Skeletal muscle tissue (tissue), 4 donors: ENCODE data around the gene RLN3. TPM values are rescaled to one million over a fixed set of nuclear protein-coding genes. Genes with fewer than 3 reads are reported as not detected.
A peak's percentile ranks its signal among the peaks of the same experiment; 100 is the strongest.

Experiments
- H3K27ac ChIP-seq: one replicate; pipeline ENCODE4 v1.7.0; 2013; ENCODE audit warnings: mild to moderate bottlenecking, low read depth, low read length, inconsistent platforms
- H3K27me3 ChIP-seq, 3 donors: one replicate each; pipeline ENCODE4 v1.7.0; 2013; ENCODE audit warnings: low read length in 3 of 3; ENCODE audit not compliant: control insufficient read depth in 3 of 3, insufficient read depth in 3 of 3
- H3K36me3 ChIP-seq, 3 donors: one replicate each; pipeline ENCODE4 v1.7.0; 2013; ENCODE audit warnings: low read length in 3 of 3; ENCODE audit not compliant: control insufficient read depth in 3 of 3, insufficient read depth in 3 of 3
- H3K4me1 ChIP-seq, 3 donors: one replicate each; pipeline ENCODE4 v1.7.0; 2013; ENCODE audit warnings: low read length in 3 of 3, mild to moderate bottlenecking in 3 of 3; ENCODE audit not compliant: control insufficient read depth in 3 of 3, insufficient read depth in 3 of 3
- H3K4me3 ChIP-seq, 3 donors: one replicate each; pipeline ENCODE4 v1.7.0; 2013; ENCODE audit warnings: low read length in 3 of 3
- H3K9ac ChIP-seq, 3 donors: one replicate each; pipeline ENCODE4 v1.7.0; 2013; ENCODE audit warnings: low read length in 3 of 3, mild to moderate bottlenecking in 3 of 3, moderate library complexity in 2 of 3, low read depth in 1 of 3
- H3K9me3 ChIP-seq, 3 donors: one replicate each; pipeline ENCODE4 v1.7.0; 2013; ENCODE audit warnings: low read length in 3 of 3; ENCODE audit not compliant: control insufficient read depth in 3 of 3
- total RNA-seq: library from RNA; depleted of rRNA; stranded (reverse); fragments of >200 nt; gene quantifications from one replicate; pipeline ENCODE4 v1.2.3, GENCODE V29; 2014
- donor health status: Osteomylitis.

The RLN3 gene
- total RNA-seq, 1 donor from 2014 or later, result not detected

GRCh38 chr19:13993590-13994300, 34.2 kb upstream of the RLN3 start:
- Histone ChIP-seq H3K36me3 (peaks cover 6 to 13% (median 8%) of the 10 kb centered on the region in 3 donors), H3K4me1 (peaks cover 12 to 36% (median 21%) of the 10 kb centered on the region in 3 donors), H3K9me3 (no peaks in the 10 kb centered on the region), H3K27ac (no peak overlapping the region), H3K9ac (peak overlapping the region in 1 of 3 donors; percentile 45), H3K27me3 (no peaks in the 10 kb centered on the region), H3K4me3 (no peak overlapping the region)

- peak overlapping the region; percentile 69 for H3K27ac ChIP-seq
- H3K27me3 ChIP-seq, result no peaks in the 10 kb centered on the region
- peak overlapping the region in 1 of 3 donors; percentile 29 for H3K4me3 ChIP-seq
- peak overlapping the region; percentile 12 to 75 (median 32) for H3K9ac ChIP-seq
- peaks cover 12 to 22% (median 13%) of the 10 kb centered on the region in 3 donors for H3K4me1 ChIP-seq
- peaks cover 0 to 2% (median 0%) of the 10 kb centered on the region in 3 donors for H3K9me3 ChIP-seq
- peaks cover 6 to 13% (median 8%) of the 10 kb centered on the region in 3 donors for H3K36me3 ChIP-seq
Measured at GRCh38 chr19:13995017-13995728, 32.8 kb upstream of the RLN3 start.

GRCh38 chr19:13995878-13996765, 31.8 kb upstream of the RLN3 start:
- Histone ChIP-seq H3K27ac (no peak overlapping the region), H3K36me3 (peaks cover 6 to 10% (median 8%) of the 10 kb centered on the region in 3 donors), H3K4me3 (no peak overlapping the region), H3K27me3 (no peaks in the 10 kb centered on the region), H3K9me3 (peaks cover 0 to 2% (median 0%) of the 10 kb centered on the region in 3 donors), H3K9ac (peak overlapping the region in 1 of 3 donors; percentile 75), H3K4me1 (peaks cover 15 to 27% (median 18%) of the 10 kb centered on the region in 3 donors)

GRCh38 chr19:13996928-13997630, 30.9 kb upstream of the RLN3 start:
- H3K27me3 ChIP-seq, result no peaks in the 10 kb centered on the region
- H3K4me1 ChIP-seq, result peaks cover 19 to 34% (median 20%) of the 10 kb centered on the region in 3 donors
- no peak overlapping the region for H3K27ac ChIP-seq
- peak overlapping the region in 2 of 3 donors; percentile 24 to 69 for H3K9ac ChIP-seq
- H3K36me3 ChIP-seq, result peaks cover 5 to 8% (median 6%) of the 10 kb centered on the region in 3 donors
- H3K9me3 ChIP-seq, result peaks cover 0 to 2% (median 0%) of the 10 kb centered on the region in 3 donors
- H3K4me3 ChIP-seq, result no peak overlapping the region

- peaks cover 22 to 38% (median 23%) of the 10 kb centered on the region in 3 donors for H3K4me1 ChIP-seq
- peak overlapping the region in 2 of 3 donors; percentile 24 to 69 for H3K9ac ChIP-seq
- peaks cover under 1 to 3% (median 3%) of the 10 kb centered on the region in 3 donors for H3K36me3 ChIP-seq
- H3K27ac ChIP-seq, result no peak overlapping the region
- H3K9me3 ChIP-seq, result peaks cover 0 to 2% (median 0%) of the 10 kb centered on the region in 3 donors
- no peak overlapping the region for H3K4me3 ChIP-seq
- no peaks in the 10 kb centered on the region for H3K27me3 ChIP-seq
Measured at GRCh38 chr19:13997631-13997962, 30.4 kb upstream of the RLN3 start.

GRCh38 chr19:13998426-13998825, 29.5 kb upstream of the RLN3 start:
- Histone ChIP-seq H3K4me3 (no peak overlapping the region), H3K9me3 (peaks cover 0 to 2% (median 0%) of the 10 kb centered on the region in 3 donors), H3K9ac (no peak overlapping the region), H3K36me3 (peaks cover 0 to 3% (median 3%) of the 10 kb centered on the region in 3 donors), H3K27ac (no peak overlapping the region), H3K4me1 (peaks cover 30 to 46% (median 31%) of the 10 kb centered on the region in 3 donors), H3K27me3 (no peaks in the 10 kb centered on the region)

GRCh38 chr19:13999085-13999484, 28.9 kb upstream of the RLN3 start:
- Histone ChIP-seq H3K4me3 (no peak overlapping the region), H3K36me3 (peaks cover 0 to 3% (median 3%) of the 10 kb centered on the region in 3 donors), H3K9me3 (peaks cover 0 to 2% (median 0%) of the 10 kb centered on the region in 3 donors), H3K9ac (no peak overlapping the region), H3K27me3 (no peaks in the 10 kb centered on the region), H3K4me1 (peaks cover 33 to 50% (median 35%) of the 10 kb centered on the region in 3 donors), H3K27ac (no peak overlapping the region)

GRCh38 chr19:14000691-14001375, 27.1 kb upstream of the RLN3 start:
- H3K4me1 ChIP-seq, result peaks cover 37 to 55% (median 42%) of the 10 kb centered on the region in 3 donors

More at GRCh38 chr19:14000691-14001375, 27.1 kb upstream of the RLN3 start:
- Histone ChIP-seq H3K9ac (no peak overlapping the region), H3K27me3 (no peaks in the 10 kb centered on the region), H3K27ac (no peak overlapping the region), H3K9me3 (peaks cover 0 to 2% (median 0%) of the 10 kb centered on the region in 3 donors), H3K4me3 (no peak overlapping the region), H3K36me3 (peaks cover 0 to 3% (median 3%) of the 10 kb centered on the region in 3 donors)
